ENCODE measurements around the gene COL5A1.

Gene COL5A1

DNA sequence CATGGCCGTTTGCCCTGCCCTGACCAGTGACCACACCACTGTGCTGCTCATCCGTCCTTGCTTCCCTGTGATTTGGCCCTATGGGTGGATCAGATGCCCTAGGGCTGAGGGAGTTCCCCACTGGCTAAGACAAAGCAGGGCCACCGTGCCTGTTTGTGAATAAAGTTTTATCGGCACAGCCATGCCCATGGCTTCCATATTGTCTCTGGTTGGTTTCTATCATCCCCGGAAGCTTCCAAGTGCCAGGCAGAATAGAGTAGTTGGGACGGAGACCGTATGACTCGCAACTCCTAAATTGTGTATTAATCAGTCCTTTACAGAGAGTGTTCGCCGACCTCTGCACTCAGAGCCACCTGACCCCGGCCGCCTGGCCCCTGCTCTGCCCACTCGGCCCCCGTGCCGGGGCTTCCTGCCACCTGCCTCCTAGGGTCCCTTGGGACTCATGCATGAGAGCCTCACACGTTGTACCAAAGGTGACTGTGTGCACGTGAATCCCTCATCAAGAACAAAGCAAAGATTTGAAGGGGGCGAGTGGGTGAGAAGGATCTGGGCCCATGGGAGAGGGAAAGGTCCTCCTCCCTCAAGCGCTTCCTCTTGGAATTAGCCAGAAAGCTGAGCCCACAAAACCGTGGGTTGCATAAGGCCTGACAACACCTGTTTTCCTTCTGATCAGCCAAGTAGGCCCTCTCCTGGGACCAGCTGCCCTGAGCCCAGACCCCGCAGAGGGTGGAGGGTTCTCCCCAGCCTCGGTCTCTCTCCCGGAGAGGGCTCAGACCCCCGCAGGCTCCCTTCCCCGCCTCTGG is 227.3 kb downstream of the COL5A1 start:
- TF ChIP-seq, protein P1, sequence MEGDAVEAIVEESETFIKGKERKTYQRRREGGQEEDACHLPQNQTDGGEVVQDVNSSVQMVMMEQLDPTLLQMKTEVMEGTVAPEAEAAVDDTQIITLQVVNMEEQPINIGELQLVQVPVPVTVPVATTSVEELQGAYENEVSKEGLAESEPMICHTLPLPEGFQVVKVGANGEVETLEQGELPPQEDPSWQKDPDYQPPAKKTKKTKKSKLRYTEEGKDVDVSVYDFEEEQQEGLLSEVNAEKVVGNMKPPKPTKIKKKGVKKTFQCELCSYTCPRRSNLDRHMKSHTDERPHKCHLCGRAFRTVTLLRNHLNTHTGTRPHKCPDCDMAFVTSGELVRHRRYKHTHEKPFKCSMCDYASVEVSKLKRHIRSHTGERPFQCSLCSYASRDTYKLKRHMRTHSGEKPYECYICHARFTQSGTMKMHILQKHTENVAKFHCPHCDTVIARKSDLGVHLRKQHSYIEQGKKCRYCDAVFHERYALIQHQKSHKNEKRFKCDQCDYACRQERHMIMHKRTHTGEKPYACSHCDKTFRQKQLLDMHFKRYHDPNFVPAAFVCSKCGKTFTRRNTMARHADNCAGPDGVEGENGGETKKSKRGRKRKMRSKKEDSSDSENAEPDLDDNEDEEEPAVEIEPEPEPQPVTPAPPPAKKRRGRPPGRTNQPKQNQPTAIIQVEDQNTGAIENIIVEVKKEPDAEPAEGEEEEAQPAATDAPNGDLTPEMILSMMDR (IDR thresholded peaks at IDR 0.05), result no peak
- no peak overlapping the region for H3K27ac ChIP-seq
- H3K4me3 ChIP-seq (ENCODE audit: low read depth, low read length), result no peak overlapping the region
- H3K27me3 ChIP-seq (ENCODE audit: control insufficient read depth, insufficient read depth, low read length), result no peaks in the 10 kb centered on the region
- H3K4me1 ChIP-seq, result no peaks in the 10 kb centered on the region
- no peak overlapping the region for H3K9ac ChIP-seq
- H2AFZ ChIP-seq, result no peak overlapping the region
- H3K4me2 ChIP-seq (ENCODE audit: low read length), result no peak overlapping the region
- no peaks in the 10 kb centered on the region for H3K9me3 ChIP-seq (ENCODE audit: control insufficient read depth, low read length)
- H3K36me3 ChIP-seq (ENCODE audit: control insufficient read depth, insufficient read depth, low read length), result no peaks in the 10 kb centered on the region
- no peaks in the 10 kb centered on the region for H3K79me2 ChIP-seq

DNA sequence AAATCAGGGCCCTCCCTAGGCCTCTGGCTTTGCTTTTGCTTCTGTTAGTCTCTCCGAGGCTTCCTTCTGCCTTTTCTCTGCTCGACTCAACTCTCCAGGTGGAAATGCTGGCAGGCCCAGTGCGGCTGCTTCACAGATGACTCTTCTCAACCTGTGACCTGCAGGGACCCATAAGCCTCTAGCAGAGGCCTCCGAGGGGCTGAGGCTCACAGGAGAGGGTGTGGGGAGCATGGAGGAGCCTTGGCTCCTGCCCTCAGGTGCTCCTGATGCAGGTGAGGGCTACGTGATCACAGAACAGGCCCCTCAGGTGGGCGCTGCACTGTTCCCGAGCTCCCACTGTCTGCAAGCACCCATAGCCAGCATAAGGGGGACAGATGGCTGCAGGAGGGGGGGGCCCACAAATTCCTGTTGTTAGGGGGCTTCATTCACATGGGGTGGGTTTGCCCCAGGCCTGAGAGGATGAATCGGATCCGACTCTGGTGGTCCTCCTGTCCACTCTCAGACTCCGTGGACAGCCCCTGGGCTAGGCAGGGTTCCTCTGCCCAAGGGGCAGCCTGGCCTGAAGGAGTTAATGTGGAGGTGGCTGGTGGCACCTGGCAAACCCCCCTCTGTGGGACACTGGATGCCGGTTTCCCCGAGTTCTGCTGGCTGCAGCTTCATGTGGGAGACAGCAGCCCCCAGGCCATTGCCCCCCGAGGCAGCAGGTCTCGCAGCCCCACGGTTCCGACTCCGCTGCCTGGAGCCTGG is 228.1 kb downstream of the COL5A1 start:
- Histone ChIP-seq H3K9ac (no peak overlapping the region), H3K27me3 (ENCODE audit: control insufficient read depth, insufficient read depth, low read length) (no peaks in the 10 kb centered on the region), H3K9me3 (ENCODE audit: control insufficient read depth, low read length) (no peaks in the 10 kb centered on the region), H2AFZ (no peak overlapping the region), H3K4me2 (ENCODE audit: low read length) (no peak overlapping the region), H3K4me3 (ENCODE audit: low read depth, low read length) (no peak overlapping the region), H3K27ac (no peak overlapping the region), H3K36me3 (ENCODE audit: control insufficient read depth, insufficient read depth, low read length) (no peaks in the 10 kb centered on the region), H3K79me2 (no peaks in the 10 kb centered on the region), H3K4me1 (no peaks in the 10 kb centered on the region)
- TF ChIP-seq, protein P1 (IDR thresholded peaks at IDR 0.05), result no peak

GRCh38 chr9:134870301-134870694 is 228.7 kb downstream of the COL5A1 start:
- no peak overlapping the region for H2AFZ ChIP-seq
- no peaks in the 10 kb centered on the region for H3K9me3 ChIP-seq (ENCODE audit: control insufficient read depth, low read length)
- no peaks in the 10 kb centered on the region for H3K79me2 ChIP-seq
- no peaks in the 10 kb centered on the region for H3K27me3 ChIP-seq (ENCODE audit: control insufficient read depth, insufficient read depth, low read length)
- H3K27ac ChIP-seq, result no peak overlapping the region
- no peak overlapping the region for H3K9ac ChIP-seq
- H3K4me1 ChIP-seq, result no peaks in the 10 kb centered on the region
- no peaks in the 10 kb centered on the region for H3K36me3 ChIP-seq (ENCODE audit: control insufficient read depth, insufficient read depth, low read length)
- TF ChIP-seq, protein P1 (IDR thresholded peaks at IDR 0.05), result no peak
- no peak overlapping the region for H3K4me2 ChIP-seq (ENCODE audit: low read length)
- H3K4me3 ChIP-seq (ENCODE audit: low read depth, low read length), result no peak overlapping the region

GRCh38 chr9:134870746-134871662 is 229.4 kb downstream of the COL5A1 start:
- Histone ChIP-seq H3K4me3 (ENCODE audit: low read depth, low read length) (no peak overlapping the region), H3K27ac (no peak overlapping the region), H3K9me3 (ENCODE audit: control insufficient read depth, low read length) (no peaks in the 10 kb centered on the region), H2AFZ (no peak overlapping the region), H3K79me2 (no peaks in the 10 kb centered on the region), H3K27me3 (ENCODE audit: control insufficient read depth, insufficient read depth, low read length) (no peaks in the 10 kb centered on the region), H3K36me3 (ENCODE audit: control insufficient read depth, insufficient read depth, low read length) (no peaks in the 10 kb centered on the region), H3K9ac (no peak overlapping the region), H3K4me2 (ENCODE audit: low read length) (no peak overlapping the region), H3K4me1 (no peaks in the 10 kb centered on the region)
- TF ChIP-seq, protein P1 (IDR thresholded peaks at IDR 0.05), result no peak
